GM19372 (cell line): ENCODE measurements around the gene NELFA.
"Not testable (repeated sequence)": the region's sequence is repeated elsewhere in the genome, so short reads cannot be mapped to it uniquely, and the experiment has no call there.

Experiments used
- ATAC-seq: cut with Tn5 transposase; IDR thresholded peaks from one replicate; pipeline ENCODE4 v1.9.1; 2021; ENCODE audit warnings: mild to moderate bottlenecking, low read depth, moderate library complexity; ENCODE audit not compliant: unreplicated experiment

NELFA gene

DNA sequence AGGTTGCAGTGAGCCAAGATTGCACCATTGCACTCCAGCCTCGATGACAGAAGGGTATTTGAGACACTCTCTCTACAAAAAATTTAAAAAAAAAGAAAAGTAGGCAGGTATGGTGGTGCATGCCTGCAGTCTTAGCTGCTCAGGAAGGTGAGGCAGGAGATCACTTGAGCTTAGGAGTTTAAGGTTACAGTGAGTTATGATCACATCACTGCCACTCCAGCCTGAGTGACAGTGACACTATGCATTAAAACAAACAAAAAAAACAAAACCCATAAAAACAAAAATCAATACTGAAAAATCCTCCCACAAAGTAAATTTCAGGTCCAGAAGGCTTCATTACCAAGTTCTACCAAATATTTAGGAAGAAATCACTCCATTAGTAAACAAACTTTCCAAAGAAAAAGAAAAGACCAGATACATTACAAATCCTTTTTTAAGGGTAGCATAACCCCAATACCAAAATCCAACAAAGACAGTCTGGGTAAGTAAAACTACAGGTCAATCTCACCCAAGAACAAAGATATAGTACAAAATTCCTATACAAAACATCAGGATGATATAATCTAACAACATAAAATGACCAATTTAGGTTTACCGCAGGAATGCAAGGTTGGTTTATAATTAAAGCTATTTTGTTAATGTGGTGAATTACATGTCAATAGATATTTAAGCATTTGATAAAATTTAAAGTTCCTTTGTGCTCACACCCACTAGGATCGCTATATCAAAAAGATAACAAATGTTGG is 11.7 kb downstream of the NELFA start:
- no peak for ATAC-seq

GRCh38 chr4:1994938-1995337 is 13.8 kb downstream of the NELFA start:
- ATAC-seq: no peak

GRCh38 chr4:1993718-1994516 is 14.9 kb downstream of the NELFA start:
- ATAC-seq: not testable (repeated sequence)

GRCh38 chr4:1993169-1993516 is 15.6 kb downstream of the NELFA start:
- no peak for ATAC-seq

- ATAC-seq: no peak
Observed at GRCh38 chr4:1992468-1993168, 16.2 kb downstream of the NELFA start.

GRCh38 chr4:1991596-1992434 is 17.0 kb downstream of the NELFA start:
- no peak for ATAC-seq

DNA sequence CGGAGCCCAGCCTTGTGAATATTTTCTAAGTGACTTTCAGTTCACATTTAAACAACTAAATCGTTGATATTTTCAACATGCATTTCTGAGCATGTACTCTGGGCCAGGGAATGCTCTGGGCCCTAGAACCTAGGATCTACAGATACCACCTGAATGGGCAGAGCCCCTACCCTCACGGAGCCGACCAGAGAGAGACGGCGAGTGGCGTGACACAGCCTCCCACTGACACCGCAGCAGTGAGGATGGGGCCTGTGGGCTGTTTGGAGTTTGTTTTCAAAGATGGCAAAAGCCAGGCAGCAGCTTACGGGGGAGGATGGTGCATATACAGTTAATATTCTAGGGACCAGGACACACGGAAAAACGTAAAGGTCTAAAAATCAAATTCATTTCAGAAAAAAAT is 17.7 kb downstream of the NELFA start:
- no peak for ATAC-seq

GRCh38 chr4:1990676-1991075 is 18.1 kb downstream of the NELFA start:
- ATAC-seq: no peak

DNA sequence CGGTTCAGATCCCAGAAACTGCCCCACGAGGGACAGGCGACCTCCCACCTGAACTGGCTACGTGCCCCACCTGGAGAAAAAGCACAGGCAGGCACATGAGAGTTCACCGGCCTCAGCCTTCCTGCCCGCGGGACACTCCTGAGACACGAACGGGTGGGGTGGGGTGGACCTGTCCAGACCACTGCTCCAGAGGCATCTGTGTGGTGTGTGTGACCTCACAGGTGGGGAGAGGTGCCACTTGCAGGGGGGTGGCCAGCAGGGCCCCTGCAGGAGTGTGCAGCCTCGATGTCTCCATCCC is 18.5 kb downstream of the NELFA start:
- no peak for ATAC-seq

DNA sequence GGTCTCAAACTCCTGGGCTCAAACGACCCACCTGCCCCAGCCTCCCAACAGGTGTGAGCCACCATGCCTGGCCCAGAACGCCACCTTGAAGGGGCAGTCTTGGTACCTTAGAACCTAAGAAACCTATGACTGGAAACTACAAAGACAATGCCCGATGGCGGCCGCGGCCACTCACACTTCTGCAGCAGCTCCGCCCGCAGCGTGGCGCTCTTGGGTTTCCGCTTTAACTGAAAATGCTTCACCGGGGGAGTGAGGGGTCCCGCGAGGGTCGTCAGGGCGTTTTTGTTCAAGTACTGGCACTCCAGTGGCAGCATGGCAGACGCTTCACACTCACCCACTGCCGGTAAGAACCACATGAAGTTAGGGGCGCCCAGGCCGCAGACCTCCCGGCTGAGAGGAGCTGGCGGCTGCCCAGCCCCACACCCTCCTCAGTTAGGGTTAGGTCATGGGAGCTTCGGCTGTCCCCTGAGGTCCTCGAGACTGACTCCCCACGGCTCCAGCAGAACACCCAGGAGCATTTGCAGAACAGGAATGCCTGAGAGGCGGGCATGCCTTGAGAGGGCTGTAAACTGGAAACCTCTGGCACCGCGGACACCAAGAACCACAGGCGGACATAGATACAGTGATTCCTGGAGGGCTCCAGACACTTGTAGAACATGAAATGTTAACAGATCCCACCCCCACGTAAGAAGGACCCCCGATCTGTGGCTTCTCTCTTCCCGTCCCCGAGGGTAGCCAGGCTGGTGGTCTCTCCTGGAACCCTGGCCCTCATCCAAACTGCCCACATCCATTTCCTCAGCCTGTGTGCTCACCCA is 19.0 kb downstream of the NELFA start:
- ATAC-seq: no peak

DNA sequence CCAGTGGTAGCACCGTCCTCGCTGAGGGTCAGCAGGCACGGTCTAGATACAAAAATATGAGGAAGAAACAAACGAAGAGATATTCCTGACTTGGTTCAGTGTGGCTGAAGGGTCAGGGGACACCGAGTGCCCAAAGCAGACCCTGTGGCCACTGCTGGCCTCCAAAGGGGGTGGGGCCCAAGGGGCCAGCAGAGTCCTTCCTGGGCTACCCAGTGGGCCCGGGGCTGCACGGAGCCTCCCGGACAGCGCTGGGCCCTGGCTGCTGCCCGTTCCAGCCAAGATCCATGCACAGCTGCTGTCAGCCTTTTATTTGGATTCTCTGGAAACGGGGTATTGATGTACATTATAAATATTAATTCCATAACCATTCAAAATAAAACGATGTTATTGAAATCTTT is 20.4 kb downstream of the NELFA start:
- ATAC-seq: no peak

DNA sequence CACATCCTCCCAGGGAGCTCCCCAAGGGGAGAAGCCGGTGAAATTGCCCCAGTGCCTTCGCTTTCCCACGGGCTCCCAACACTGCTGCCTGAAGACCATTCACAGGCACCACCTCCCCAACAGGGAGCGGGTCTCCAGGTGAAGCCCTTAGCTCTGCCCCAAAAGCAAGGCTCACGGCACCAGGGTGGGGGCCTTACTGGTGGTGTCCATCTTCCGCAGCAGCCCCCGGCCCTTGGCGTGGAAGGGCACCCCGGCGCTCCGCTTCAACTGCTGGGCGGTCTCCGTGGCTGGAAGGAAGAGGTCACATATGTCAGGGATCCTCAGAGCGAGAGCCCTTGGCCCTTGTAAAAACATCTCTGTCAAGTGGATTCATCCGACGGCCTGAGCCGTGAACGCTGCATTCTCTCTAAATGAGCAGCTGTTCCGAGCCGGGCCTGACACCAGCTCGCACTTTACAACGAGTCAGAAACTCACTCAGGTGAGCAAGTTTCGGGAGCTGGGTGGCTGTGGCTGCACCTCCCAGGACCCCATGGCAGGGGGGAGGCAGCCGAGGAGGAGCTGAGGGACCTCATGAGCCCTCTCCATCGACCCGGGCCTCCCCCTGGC is 20.9 kb downstream of the NELFA start:
- ATAC-seq: no peak

DNA sequence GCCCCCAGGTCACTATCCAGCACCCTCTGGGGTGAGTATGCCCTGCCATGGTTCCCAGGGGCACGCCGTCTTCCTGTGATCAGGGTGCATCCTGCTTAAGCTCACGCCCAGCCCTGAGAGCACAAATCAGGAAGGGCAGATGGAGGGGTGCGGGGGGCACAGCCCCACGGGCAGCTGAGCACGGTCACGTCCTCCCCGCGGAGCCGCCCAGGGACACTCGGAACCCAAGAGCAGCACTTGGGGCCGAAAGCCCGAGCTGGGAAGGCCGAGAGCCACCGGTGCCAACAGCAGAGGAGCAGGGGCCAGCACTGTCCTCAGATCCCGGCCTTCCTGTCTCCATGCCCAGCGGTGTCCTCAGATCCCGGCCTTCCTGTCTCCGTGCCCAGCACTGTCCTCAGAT is 21.5 kb downstream of the NELFA start:
- ATAC-seq: no peak

DNA sequence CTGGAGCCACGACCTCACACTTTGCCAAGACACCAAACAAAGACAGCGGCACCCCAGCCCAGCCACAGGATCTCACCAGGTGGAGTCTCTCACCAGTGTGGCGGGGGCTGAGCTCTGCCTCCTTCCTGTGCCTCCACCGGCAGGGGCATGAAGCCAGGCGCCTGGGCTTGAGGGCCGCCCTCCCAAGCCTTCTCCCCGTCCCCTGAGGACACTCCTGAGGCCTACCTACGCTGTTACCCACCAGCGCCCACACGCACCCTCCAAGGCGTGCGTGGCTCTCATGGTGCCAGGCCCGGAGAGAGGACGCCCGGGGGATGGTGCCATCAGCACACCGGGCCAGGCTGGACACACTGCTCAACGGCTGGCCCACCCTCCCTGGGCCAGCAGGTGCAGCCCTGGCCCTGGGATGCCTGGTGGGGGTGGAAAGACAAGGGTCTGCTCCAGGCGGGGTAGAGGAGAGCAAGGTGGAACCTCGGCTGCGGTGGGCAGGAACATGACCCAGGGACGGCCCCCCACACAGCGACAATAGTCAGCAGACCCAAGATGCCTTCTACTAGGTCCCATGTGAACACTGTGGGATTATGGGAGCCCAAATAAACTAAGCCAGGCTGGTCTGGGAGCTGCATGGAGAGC is 22.1 kb downstream of the NELFA start:
- ATAC-seq: no peak

- no peak for ATAC-seq
Observed at GRCh38 chr4:1985780-1986577, 22.8 kb downstream of the NELFA start.

- no peak for ATAC-seq
Observed at GRCh38 chr4:1985294-1985693, 23.5 kb downstream of the NELFA start.

DNA sequence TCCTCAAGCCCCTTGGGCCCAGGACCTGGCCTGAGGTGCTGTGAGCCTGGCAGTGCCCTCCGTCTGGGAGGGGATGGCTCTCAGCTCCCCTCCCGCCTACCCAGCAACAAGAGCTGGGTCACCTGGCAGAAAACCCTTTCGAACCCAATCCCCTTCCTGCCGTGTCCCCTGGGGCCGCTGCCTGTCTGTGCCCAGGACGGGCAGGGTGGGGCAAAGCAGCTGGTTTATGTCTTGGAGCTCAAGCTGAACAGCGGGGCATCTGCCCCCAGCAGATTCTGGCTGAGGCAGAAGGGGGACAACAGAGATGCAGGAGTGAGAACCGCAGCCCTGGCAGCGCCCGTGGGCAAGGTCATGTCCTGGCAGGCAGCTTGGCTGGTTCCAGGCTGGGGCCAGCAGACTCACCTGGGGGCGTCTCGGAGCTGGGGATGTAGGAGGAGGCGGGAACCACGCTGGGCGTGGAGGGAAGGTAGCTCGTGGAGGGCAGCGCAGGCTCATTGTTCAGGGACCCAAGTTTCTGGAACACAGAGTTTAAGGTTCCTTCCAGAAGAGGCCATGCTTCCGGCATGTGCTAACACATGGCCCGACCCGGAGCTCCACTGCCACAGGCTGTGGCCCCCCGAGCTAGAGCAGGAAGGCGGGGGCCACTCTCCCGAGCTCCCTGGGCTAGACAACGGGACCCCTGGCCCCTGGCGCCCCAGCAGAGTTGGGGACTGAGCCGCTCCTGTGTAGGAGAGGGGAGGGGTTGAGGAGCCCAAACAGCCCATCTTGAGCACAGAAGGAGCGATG is 24.2 kb downstream of the NELFA start:
- ATAC-seq: no peak
